ENCODE measurements around the gene WWTR1. TPM values are rescaled to one million over a fixed set of nuclear protein-coding genes. Genes with fewer than 3 reads are reported as not detected.

The WWTR1 gene
- total RNA-seq, 1 donor from 2014 or later = 2.6 TPM

- H3K27me3 Mint-ChIP-seq (ENCODE audit: low read depth) = peaks cover 4% of the 10 kb centered on the region
- no peak overlapping the region for H3K27ac Mint-ChIP-seq
- no peaks in the 10 kb centered on the region for H3K36me3 Mint-ChIP-seq (ENCODE audit: low read depth)
- no peak for DNase-seq (ENCODE audit: low spot score)
- intact Hi-C loops (cut with micrococcal nuclease) = loop anchor here (2.0 kb wide), 1 partner anchor 360 kb away; no protein-coding TSS in a partner anchor
- H3K4me1 Mint-ChIP-seq (ENCODE audit: low read depth) = no peaks in the 10 kb centered on the region
- no peaks in the 10 kb centered on the region for H3K9me3 Mint-ChIP-seq
- H3K4me3 Mint-ChIP-seq (ENCODE audit: low read depth) = no peak overlapping the region
Observed at GRCh38 chr3:149481056-149481455, 176.8 kb downstream of the WWTR1 start.

GRCh38 chr3:149480326-149481017 lies 177.4 kb downstream of the WWTR1 start:
- Mint-ChIP-seq H3K27ac (no peak overlapping the region), H3K9me3 (no peaks in the 10 kb centered on the region), H3K4me3 (ENCODE audit: low read depth) (no peak overlapping the region), H3K36me3 (ENCODE audit: low read depth) (no peaks in the 10 kb centered on the region), H3K4me1 (ENCODE audit: low read depth) (no peaks in the 10 kb centered on the region), H3K27me3 (ENCODE audit: low read depth) (peaks cover 2% of the 10 kb centered on the region)
- peak; percentile 17 for DNase-seq (ENCODE audit: low spot score)
- intact Hi-C loops (cut with micrococcal nuclease) = loop anchor here (2.0 kb wide), 1 partner anchor 360 kb away; no protein-coding TSS in a partner anchor

- no peaks in the 10 kb centered on the region for H3K9me3 Mint-ChIP-seq
- DNase-seq (ENCODE audit: low spot score) = no peak
- no peak overlapping the region for H3K4me3 Mint-ChIP-seq (ENCODE audit: low read depth)
- intact Hi-C loops (cut with micrococcal nuclease) = loop anchor here (2.0 to 5.0 kb wide), 2 partner anchors 127 to 359 kb away; no protein-coding TSS in a partner anchor
- peaks cover 2% of the 10 kb centered on the region for H3K27me3 Mint-ChIP-seq (ENCODE audit: low read depth)
- H3K4me1 Mint-ChIP-seq (ENCODE audit: low read depth) = no peaks in the 10 kb centered on the region
- H3K36me3 Mint-ChIP-seq (ENCODE audit: low read depth) = no peaks in the 10 kb centered on the region
- H3K27ac Mint-ChIP-seq = no peak overlapping the region
Observed at GRCh38 chr3:149479621-149480325, 178.1 kb downstream of the WWTR1 start.

- no peak overlapping the region for H3K4me3 Mint-ChIP-seq (ENCODE audit: low read depth)
- intact Hi-C loops (cut with micrococcal nuclease) = loop anchor here (5.0 kb wide), 1 partner anchor 124 kb away; no protein-coding TSS in a partner anchor
- H3K9me3 Mint-ChIP-seq = no peaks in the 10 kb centered on the region
- H3K27me3 Mint-ChIP-seq (ENCODE audit: low read depth) = peaks cover 15% of the 10 kb centered on the region
- no peaks in the 10 kb centered on the region for H3K4me1 Mint-ChIP-seq (ENCODE audit: low read depth)
- no peak overlapping the region for H3K27ac Mint-ChIP-seq
- DNase-seq (ENCODE audit: low spot score) = no peak
- no peaks in the 10 kb centered on the region for H3K36me3 Mint-ChIP-seq (ENCODE audit: low read depth)
Observed at GRCh38 chr3:149476225-149476624, 181.6 kb downstream of the WWTR1 start.

- H3K27me3 Mint-ChIP-seq (ENCODE audit: low read depth) = peaks cover 15% of the 10 kb centered on the region
- H3K36me3 Mint-ChIP-seq (ENCODE audit: low read depth) = no peaks in the 10 kb centered on the region
- H3K27ac Mint-ChIP-seq = no peak overlapping the region
- H3K4me3 Mint-ChIP-seq (ENCODE audit: low read depth) = no peak overlapping the region
- intact Hi-C loops (cut with micrococcal nuclease) = loop anchor here (5.0 kb wide), 1 partner anchor 123 kb away; no protein-coding TSS in a partner anchor
- H3K4me1 Mint-ChIP-seq (ENCODE audit: low read depth) = no peaks in the 10 kb centered on the region
- no peaks in the 10 kb centered on the region for H3K9me3 Mint-ChIP-seq
- DNase-seq (ENCODE audit: low spot score) = no peak
Observed at GRCh38 chr3:149475451-149476060, 182.3 kb downstream of the WWTR1 start.

GRCh38 chr3:149474250-149474817 lies 183.5 kb downstream of the WWTR1 start, which contains the start of gene TM4SF4:
TM4SF4 (plus strand) TSS chr3:149474697; CDS start chr3:149474878, 181 bp downstream.
- H3K4me1 Mint-ChIP-seq (ENCODE audit: low read depth) = no peaks in the 10 kb centered on the region
- no peak for DNase-seq (ENCODE audit: low spot score)
- intact Hi-C loops (cut with micrococcal nuclease) = no loop called here

GRCh38 chr3:149473357-149474249 lies 184.2 kb downstream of the WWTR1 start:
- Mint-ChIP-seq H3K27me3 (ENCODE audit: low read depth) (peaks cover 15% of the 10 kb centered on the region), H3K4me3 (ENCODE audit: low read depth) (no peak overlapping the region)

More at GRCh38 chr3:149474250-149474817, 183.5 kb downstream of the WWTR1 start, which contains the start of gene TM4SF4:
- Mint-ChIP-seq H3K9me3 (no peaks in the 10 kb centered on the region), H3K27me3 (ENCODE audit: low read depth) (peaks cover 15% of the 10 kb centered on the region), H3K36me3 (ENCODE audit: low read depth) (no peaks in the 10 kb centered on the region), H3K4me3 (ENCODE audit: low read depth) (no peak within 1 kb of the TSS), H3K27ac (no peak within 1 kb of the TSS)

GRCh38 chr3:149472030-149472797 lies 185.6 kb downstream of the WWTR1 start:
- Mint-ChIP-seq H3K27ac (no peak overlapping the region), H3K4me3 (ENCODE audit: low read depth) (no peak overlapping the region), H3K27me3 (ENCODE audit: low read depth) (peaks cover 15% of the 10 kb centered on the region), H3K4me1 (ENCODE audit: low read depth) (no peaks in the 10 kb centered on the region), H3K36me3 (ENCODE audit: low read depth) (no peaks in the 10 kb centered on the region), H3K9me3 (no peaks in the 10 kb centered on the region)
- no peak for DNase-seq (ENCODE audit: low spot score)
- intact Hi-C loops (cut with micrococcal nuclease) = no loop called here

More at GRCh38 chr3:149473357-149474249, 184.2 kb downstream of the WWTR1 start:
- Mint-ChIP-seq H3K4me1 (ENCODE audit: low read depth) (no peaks in the 10 kb centered on the region), H3K36me3 (ENCODE audit: low read depth) (no peaks in the 10 kb centered on the region), H3K9me3 (no peaks in the 10 kb centered on the region), H3K27ac (no peak overlapping the region)
- no peak for DNase-seq (ENCODE audit: low spot score)
- intact Hi-C loops (cut with micrococcal nuclease) = no loop called here

GRCh38 chr3:149470381-149470780 lies 187.4 kb downstream of the WWTR1 start:
- intact Hi-C loops (cut with micrococcal nuclease) = no loop called here
- Mint-ChIP-seq H3K9me3 (no peaks in the 10 kb centered on the region), H3K27ac (no peak overlapping the region), H3K36me3 (ENCODE audit: low read depth) (no peaks in the 10 kb centered on the region), H3K4me3 (ENCODE audit: low read depth) (no peak overlapping the region), H3K27me3 (ENCODE audit: low read depth) (peaks cover 15% of the 10 kb centered on the region), H3K4me1 (ENCODE audit: low read depth) (no peaks in the 10 kb centered on the region)
- no peak for DNase-seq (ENCODE audit: low spot score)

- Mint-ChIP-seq H3K27me3 (ENCODE audit: low read depth) (peaks cover 12% of the 10 kb centered on the region), H3K9me3 (no peaks in the 10 kb centered on the region), H3K4me1 (ENCODE audit: low read depth) (no peaks in the 10 kb centered on the region), H3K27ac (no peak overlapping the region), H3K4me3 (ENCODE audit: low read depth) (no peak overlapping the region), H3K36me3 (ENCODE audit: low read depth) (no peaks in the 10 kb centered on the region)
- no peak for DNase-seq (ENCODE audit: low spot score)
- intact Hi-C loops (cut with micrococcal nuclease) = no loop called here
Observed at GRCh38 chr3:149468504-149469212, 189.2 kb downstream of the WWTR1 start.
